ENCODE data around the gene CALHM5. TPM values are rescaled to one million over a fixed set of nuclear protein-coding genes. Genes with fewer than 3 reads are reported as not detected.

CALHM5 gene
- total RNA-seq, 1 experiment from 2014 or later: 2.6 TPM

DNA sequence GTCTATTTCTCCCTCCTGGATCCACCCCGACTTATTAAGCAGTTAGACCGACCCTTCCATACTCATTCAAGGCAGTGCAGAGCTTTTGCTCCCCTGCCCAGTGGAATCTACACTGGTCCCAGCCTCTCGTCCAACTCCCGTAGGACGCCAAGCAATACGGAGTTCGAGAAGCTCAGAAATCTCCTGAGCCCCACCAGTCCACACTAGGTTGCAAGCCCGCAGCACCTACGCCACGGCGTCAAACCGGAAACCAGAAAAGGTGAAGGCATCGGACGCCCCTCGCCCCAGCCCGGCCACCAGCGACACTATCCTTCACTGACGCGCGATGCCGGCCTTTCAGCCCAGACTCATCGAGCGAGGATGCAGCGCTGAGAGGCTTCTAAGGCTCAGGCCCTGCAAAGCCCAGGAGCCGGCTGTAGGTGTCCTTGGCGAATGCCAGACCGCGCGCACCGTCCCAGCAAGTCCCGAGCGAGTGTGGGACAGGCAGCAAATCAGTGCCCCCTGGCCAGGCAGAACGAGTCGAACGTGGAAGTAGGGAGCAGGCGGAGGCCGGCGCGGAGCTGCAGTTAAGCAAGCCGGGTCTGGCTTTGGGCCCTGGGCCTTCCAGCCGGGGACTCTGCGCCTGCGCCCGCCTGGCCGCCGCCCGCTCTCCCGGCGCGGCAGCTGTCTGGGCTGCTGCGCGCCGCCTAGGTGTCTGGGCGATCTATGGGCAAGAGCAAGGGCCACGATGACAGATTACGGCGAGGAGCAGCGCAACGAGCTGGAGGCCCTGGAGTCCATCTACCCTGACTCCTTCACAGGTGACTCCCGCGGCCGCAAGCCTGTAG, 59.6 kb downstream of the CALHM5 start, which contains the start of gene RWDD1:
Gene RWDD1, plus strand, starts transcription at position 649 of the 827 bp plus-strand sequence. Its CDS starts 79 bp downstream, at position 728.
- Histone ChIP-seq H3K27ac (peak within 1 kb of the TSS; percentile 61), H3K9me3 (replicated peaks) (no peaks in the 10 kb centered on the region), H3K4me3 (peak within 1 kb of the TSS; percentile 76), H3K4me1 (no peaks in the 10 kb centered on the region), H3K27me3 (no peaks in the 10 kb centered on the region), H3K36me3 (peaks cover 8% of the 10 kb centered on the region; the same call in 1 of the 2 replicates)
- DNase-seq: peak; percentile 98 to 99

DNA sequence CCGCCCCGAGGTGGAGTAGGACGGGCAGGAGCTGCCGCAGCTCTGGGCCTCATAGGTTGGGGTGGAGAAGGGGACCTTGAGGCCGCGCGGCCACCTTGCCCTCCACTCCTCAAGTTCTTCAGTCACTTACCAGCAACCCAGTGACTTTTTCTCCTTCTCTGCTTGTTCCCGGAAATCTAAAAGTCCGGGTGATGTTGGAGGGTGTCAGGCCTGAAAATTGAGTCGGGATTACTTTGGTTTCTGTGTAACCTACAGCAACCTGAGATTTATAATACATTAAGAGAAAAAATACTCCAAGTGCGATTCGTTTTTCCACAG, 60.2 kb downstream of the CALHM5 start:
- peak overlapping the region; percentile 76 for H3K4me3 ChIP-seq
- H3K27me3 ChIP-seq: no peaks in the 10 kb centered on the region
- no peak for DNase-seq
- peak overlapping the region; percentile 61 for H3K27ac ChIP-seq
- no peaks in the 10 kb centered on the region for H3K4me1 ChIP-seq
- peaks cover 13% of the 10 kb centered on the region; the same call in 1 of the 2 replicates for H3K36me3 ChIP-seq
- H3K9me3 ChIP-seq (replicated peaks): no peaks in the 10 kb centered on the region

DNA sequence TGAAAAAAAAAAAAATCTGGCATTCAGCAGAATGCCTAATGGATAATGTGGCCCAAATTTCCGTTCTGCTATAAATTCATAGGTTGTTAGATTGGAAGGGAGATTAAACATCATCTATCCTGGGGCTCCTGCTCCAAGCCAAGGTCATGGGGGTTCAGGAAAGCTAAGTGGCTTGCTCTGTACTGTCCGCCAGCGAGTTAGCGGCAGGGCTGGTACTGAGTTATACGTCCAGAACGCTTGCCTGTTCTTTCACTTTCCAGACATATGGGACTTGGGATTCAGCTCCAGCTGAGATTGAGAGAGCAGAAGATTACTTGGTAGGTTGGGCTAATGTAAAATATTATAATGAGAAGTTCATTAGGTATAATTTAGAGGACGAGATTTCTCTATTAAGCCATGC, 60.7 kb downstream of the CALHM5 start:
- H3K36me3 ChIP-seq: peaks cover 15% of the 10 kb centered on the region; the same call in 1 of the 2 replicates
- H3K4me1 ChIP-seq: no peaks in the 10 kb centered on the region
- H3K27ac ChIP-seq: peak overlapping the region; percentile 61
- peak overlapping the region; percentile 76 for H3K4me3 ChIP-seq
- no peaks in the 10 kb centered on the region for H3K9me3 ChIP-seq (replicated peaks)
- peak; percentile 31 to 41 for DNase-seq
- H3K27me3 ChIP-seq: no peaks in the 10 kb centered on the region

Other genes with a start within 250 kb of the CALHM5 start
- gene TSPYL1, start 231.7 kb upstream of the CALHM5 start, total RNA-seq (2014; rRNA removed; shearing (Covaris generic)): 57.6 and 61.9 TPM in 2 replicates
- 43.7 and 51.0 TPM in 2 replicates for gene DSE, start 140.7 kb upstream of the CALHM5 start, total RNA-seq (2014; rRNA removed; shearing (Covaris generic))
- gene CALHM6, start 50.3 kb upstream of the CALHM5 start, total RNA-seq (2014; rRNA removed; shearing (Covaris generic)): 0.30 TPM in 1 of 2 replicates, not detected in the other
- gene TRAPPC3L, start 34.0 kb downstream of the CALHM5 start, total RNA-seq (2014; rRNA removed; shearing (Covaris generic)): not detected in 2 replicates
- not detected in 2 replicates for gene CALHM4, start 42.1 kb downstream of the CALHM5 start, total RNA-seq (2014; rRNA removed; shearing (Covaris generic))
- 54.9 and 57.0 TPM in 2 replicates for gene RWDD1, start 59.9 kb downstream of the CALHM5 start, total RNA-seq (2014; rRNA removed; shearing (Covaris generic))
- 1.6 and 2.1 TPM in 2 replicates for gene RSPH4A, start 104.8 kb downstream of the CALHM5 start, total RNA-seq (2014; rRNA removed; shearing (Covaris generic))
- 24.0 and 26.0 TPM in 2 replicates for gene ZUP1, start 157.1 kb downstream of the CALHM5 start, total RNA-seq (2014; rRNA removed; shearing (Covaris generic))
- 11.6 and 11.9 TPM in 2 replicates for gene KPNA5, start 169.6 kb downstream of the CALHM5 start, total RNA-seq (2014; rRNA removed; shearing (Covaris generic))